ENCODE results near the gene KLRK1. TPM values are rescaled to one million over a fixed set of nuclear protein-coding genes. Genes with fewer than 3 reads are reported as not detected.

The KLRK1 gene
- total RNA-seq, 1 experiment from 2014 or later, result 2.3 TPM

GRCh38 chr12:10366875-10367274, 23.0 kb downstream of the KLRK1 start:
- POLR2A ChIA-PET, result interaction anchor here (1.0 to 5.9 kb wide), 8 partner anchors 16 to 198 kb away, joined by 3 to 135 read pairs (median 5); partner anchors contain the start of gene GABARAPL1
- TF ChIP-seq, protein P1, sequence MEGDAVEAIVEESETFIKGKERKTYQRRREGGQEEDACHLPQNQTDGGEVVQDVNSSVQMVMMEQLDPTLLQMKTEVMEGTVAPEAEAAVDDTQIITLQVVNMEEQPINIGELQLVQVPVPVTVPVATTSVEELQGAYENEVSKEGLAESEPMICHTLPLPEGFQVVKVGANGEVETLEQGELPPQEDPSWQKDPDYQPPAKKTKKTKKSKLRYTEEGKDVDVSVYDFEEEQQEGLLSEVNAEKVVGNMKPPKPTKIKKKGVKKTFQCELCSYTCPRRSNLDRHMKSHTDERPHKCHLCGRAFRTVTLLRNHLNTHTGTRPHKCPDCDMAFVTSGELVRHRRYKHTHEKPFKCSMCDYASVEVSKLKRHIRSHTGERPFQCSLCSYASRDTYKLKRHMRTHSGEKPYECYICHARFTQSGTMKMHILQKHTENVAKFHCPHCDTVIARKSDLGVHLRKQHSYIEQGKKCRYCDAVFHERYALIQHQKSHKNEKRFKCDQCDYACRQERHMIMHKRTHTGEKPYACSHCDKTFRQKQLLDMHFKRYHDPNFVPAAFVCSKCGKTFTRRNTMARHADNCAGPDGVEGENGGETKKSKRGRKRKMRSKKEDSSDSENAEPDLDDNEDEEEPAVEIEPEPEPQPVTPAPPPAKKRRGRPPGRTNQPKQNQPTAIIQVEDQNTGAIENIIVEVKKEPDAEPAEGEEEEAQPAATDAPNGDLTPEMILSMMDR (IDR thresholded peaks at IDR 0.05; ENCODE audit: unreplicated experiment), result peak; percentile 46
- Mint-ChIP-seq H3K27me3 (ENCODE audit: insufficient read depth, unreplicated experiment) (no peaks in the 10 kb centered on the region), H3K4me1 (ENCODE audit: insufficient read depth, unreplicated experiment) (peaks cover 13% of the 10 kb centered on the region), H3K36me3 (ENCODE audit: insufficient read depth, unreplicated experiment) (peaks cover 20% of the 10 kb centered on the region), H3K4me3 (ENCODE audit: unreplicated experiment) (no peak overlapping the region), H3K27ac (ENCODE audit: low read depth, unreplicated experiment) (no peak overlapping the region), H3K9me3 (ENCODE audit: unreplicated experiment) (peaks cover 8% of the 10 kb centered on the region)
- BruUV-seq (replicated peaks), result no TSS peak
- intact Hi-C loops (cut with micrococcal nuclease), result loop anchor here (1.0 kb wide), 3 partner anchors 134 to 307 kb away; partner anchors contain the start of gene STYK1
- CTCF ChIA-PET, result interaction anchor here (0.6 to 4.6 kb wide), 31 partner anchors 11 to 679 kb away, joined by 3 to 35 read pairs (median 3); partner anchors contain the start of genes CLEC7A and CLEC9A
- DNase-seq (ENCODE audit: unreplicated experiment), result peak; percentile 54

DNA sequence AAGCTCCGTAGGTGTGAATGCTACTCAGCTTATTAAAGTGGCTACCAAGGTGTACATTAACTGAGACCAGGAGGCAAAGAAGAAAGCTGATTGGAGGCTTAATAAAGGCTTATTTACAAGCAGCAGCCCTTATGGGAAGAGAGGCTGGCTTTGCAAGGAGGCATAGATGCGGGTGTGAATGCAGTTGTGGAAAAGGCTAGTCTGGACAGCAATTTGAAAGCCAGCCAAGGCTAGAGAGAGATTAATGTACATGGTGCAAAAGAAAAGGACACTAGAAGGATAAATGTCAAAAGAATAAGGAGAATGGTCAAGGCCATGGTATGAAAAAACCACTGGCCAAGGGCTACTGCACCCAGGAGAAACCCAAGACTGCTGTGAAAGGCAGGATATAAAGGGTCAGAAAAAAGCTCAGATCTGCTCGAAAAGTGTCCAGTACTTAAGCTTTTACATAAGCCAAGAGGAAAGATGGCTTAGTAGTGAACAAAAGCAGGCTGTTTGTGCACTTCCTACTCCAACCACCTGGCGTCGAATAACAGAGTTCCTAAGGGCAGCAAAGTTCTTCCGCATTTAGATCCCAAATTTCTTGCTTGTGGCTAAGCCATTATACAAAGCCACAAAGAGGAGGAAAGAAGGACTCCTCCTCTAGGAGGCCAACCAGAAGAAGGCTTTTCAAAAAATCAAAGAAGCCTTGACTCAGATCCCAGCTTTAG, 24.0 kb downstream of the KLRK1 start:
- Mint-ChIP-seq H3K36me3 (ENCODE audit: insufficient read depth, unreplicated experiment) (peaks cover 20% of the 10 kb centered on the region), H3K4me3 (ENCODE audit: unreplicated experiment) (no peak overlapping the region), H3K27ac (ENCODE audit: low read depth, unreplicated experiment) (no peak overlapping the region), H3K27me3 (ENCODE audit: insufficient read depth, unreplicated experiment) (no peaks in the 10 kb centered on the region), H3K4me1 (ENCODE audit: insufficient read depth, unreplicated experiment) (peaks cover 20% of the 10 kb centered on the region), H3K9me3 (ENCODE audit: unreplicated experiment) (peaks cover 8% of the 10 kb centered on the region)
- BruUV-seq (replicated peaks), result no TSS peak
- intact Hi-C loops (cut with micrococcal nuclease), result loop anchor here (2.0 kb wide), 3 partner anchors 27 to 131 kb away; no protein-coding TSS in a partner anchor
- TF ChIP-seq, protein P1 (IDR thresholded peaks at IDR 0.05; ENCODE audit: unreplicated experiment), result no peak
- ChIA-PET CTCF (interaction anchor here (0.6 to 4.6 kb wide), 27 partner anchors 10 to 808 kb away, joined by 3 to 35 read pairs (median 4); partner anchors contain the start of gene CLEC7A), POLR2A (interaction anchor here (0.6 to 5.9 kb wide), 21 partner anchors 9 to 358 kb away, joined by 3 to 135 read pairs (median 4); partner anchors contain the start of genes GABARAPL1, KLRC3 and YBX3)
- DNase-seq (ENCODE audit: unreplicated experiment), result no peak

DNA sequence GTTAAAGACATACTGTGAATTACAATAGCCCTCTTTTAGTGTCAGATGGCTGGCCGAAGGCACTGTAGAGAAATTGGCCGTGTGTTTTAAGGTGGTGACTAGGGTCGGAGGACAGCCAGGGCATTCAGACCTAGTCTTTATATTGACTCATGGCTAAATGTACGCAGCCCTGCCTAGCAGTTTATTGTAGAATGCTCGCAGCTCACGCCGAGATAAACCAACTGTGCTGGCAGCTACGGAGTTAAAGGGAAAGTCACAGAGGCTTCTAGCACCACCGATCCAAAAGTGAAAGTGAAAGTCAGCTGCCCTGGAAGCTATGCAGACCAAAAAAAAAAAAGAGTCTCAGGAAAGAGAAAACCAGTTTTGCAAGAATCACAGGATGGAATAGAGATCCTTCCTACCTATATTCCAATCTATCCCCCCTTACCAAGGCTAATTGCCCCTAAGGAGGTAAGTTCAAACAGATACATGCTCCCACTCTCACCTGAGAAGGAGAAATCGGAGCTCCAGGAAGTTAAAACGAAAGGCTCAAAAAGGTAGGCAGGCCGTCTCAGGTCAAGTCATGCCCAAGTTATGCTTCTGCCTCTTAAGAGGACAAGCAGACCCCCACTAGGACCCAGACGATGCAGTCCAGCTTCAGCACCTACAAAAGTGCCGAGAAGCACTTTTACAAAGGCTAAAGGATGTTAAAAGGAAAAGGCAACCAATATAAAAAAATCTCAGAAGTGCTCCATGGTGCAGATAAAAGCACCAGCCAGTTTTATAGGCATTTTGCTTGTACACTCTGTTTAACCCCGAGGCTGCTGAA, 24.8 kb downstream of the KLRK1 start:
- Mint-ChIP-seq H3K27ac (ENCODE audit: low read depth, unreplicated experiment) (no peak overlapping the region), H3K9me3 (ENCODE audit: unreplicated experiment) (peaks cover 8% of the 10 kb centered on the region), H3K27me3 (ENCODE audit: insufficient read depth, unreplicated experiment) (no peaks in the 10 kb centered on the region), H3K4me1 (ENCODE audit: insufficient read depth, unreplicated experiment) (peaks cover 22% of the 10 kb centered on the region), H3K36me3 (ENCODE audit: insufficient read depth, unreplicated experiment) (peaks cover 13% of the 10 kb centered on the region), H3K4me3 (ENCODE audit: unreplicated experiment) (no peak overlapping the region)
- POLR2A ChIA-PET, result interaction anchor here (0.7 to 5.9 kb wide), 18 partner anchors 10 to 359 kb away, joined by 3 to 135 read pairs (median 6); partner anchors contain the start of genes GABARAPL1, KLRC3, MAGOHB and YBX3
- CTCF ChIA-PET, result interaction anchor here (0.6 to 4.6 kb wide), 17 partner anchors 17 to 359 kb away, joined by 3 to 35 read pairs (median 4); no protein-coding TSS in a partner anchor
- TF ChIP-seq, protein P1 (IDR thresholded peaks at IDR 0.05; ENCODE audit: unreplicated experiment), result no peak
- peak; percentile 83 for DNase-seq (ENCODE audit: unreplicated experiment)
- intact Hi-C loops (cut with micrococcal nuclease), result loop anchor here (1.0 to 2.0 kb wide), 4 partner anchors 26 to 130 kb away; no protein-coding TSS in a partner anchor
- no TSS peak for BruUV-seq (replicated peaks)
